Transverse colon (tissue), 4 donors: ENCODE results near the gene CAMK2D.

Experiments
- EP300 ChIP-seq: sonication (generic); formaldehyde crosslinking; IDR thresholded peaks from one replicate; pipeline ENCODE4 v1.6.1; 2017; ENCODE audit warnings: antibody characterized with exemption, low read depth
- POLR2A ChIP-seq: fragments of 450-650 bp; IDR thresholded peaks from one replicate; pipeline ENCODE4 v1.6.1; 2016; ENCODE audit warnings: antibody characterized with exemption, mild to moderate bottlenecking, moderate library complexity
- POLR2AphosphoS5 ChIP-seq, 3 donors: sonication (generic); formaldehyde crosslinking; IDR thresholded peaks; one replicate each; pipeline ENCODE4 v1.6.1; 2016; ENCODE audit warnings: antibody characterized with exemption in 3 of 3
- TF ChIP-seq, protein P1 (sequence below), 5 experiments: fragments of 200-600 bp in 3 of 5; fragments of 450-650 bp in 2 of 5; sonication (generic) in 3 of 5; IDR thresholded peaks; 1 replicate in 2 of 5; 2 replicates in 3 of 5; pipeline ENCODE4 v1.5.1; 2016 to 2017; ENCODE audit warnings: antibody characterized with exemption in 5 of 5, inconsistent platforms in 3 of 5, mild to moderate bottlenecking in 2 of 5, moderate library complexity in 1 of 5

DNA sequence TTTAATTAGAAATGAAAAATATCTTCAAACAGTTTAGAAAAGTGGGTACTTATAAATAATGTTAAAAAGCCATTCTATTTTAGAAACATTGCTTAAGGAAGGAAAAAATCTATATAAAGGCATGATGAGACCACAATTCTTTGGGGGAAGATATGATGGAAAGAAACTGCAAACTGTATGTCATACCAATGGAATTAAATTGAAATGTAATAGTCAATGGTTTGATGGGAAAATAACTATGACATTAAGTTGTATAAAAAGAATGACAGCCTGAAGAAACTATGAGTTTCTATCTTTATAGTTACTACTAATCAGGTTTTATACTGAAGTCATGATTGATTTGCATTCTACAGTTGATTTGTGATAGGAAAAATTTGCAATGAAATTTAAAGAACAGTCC, 40.3 kb upstream of the CAMK2D start:
- TF ChIP-seq EP300: no peak
- no peak for TF ChIP-seq POLR2A
- no peak for TF ChIP-seq POLR2AphosphoS5 (IDR thresholded peaks at IDR 0.05)
- TF ChIP-seq, protein P1, sequence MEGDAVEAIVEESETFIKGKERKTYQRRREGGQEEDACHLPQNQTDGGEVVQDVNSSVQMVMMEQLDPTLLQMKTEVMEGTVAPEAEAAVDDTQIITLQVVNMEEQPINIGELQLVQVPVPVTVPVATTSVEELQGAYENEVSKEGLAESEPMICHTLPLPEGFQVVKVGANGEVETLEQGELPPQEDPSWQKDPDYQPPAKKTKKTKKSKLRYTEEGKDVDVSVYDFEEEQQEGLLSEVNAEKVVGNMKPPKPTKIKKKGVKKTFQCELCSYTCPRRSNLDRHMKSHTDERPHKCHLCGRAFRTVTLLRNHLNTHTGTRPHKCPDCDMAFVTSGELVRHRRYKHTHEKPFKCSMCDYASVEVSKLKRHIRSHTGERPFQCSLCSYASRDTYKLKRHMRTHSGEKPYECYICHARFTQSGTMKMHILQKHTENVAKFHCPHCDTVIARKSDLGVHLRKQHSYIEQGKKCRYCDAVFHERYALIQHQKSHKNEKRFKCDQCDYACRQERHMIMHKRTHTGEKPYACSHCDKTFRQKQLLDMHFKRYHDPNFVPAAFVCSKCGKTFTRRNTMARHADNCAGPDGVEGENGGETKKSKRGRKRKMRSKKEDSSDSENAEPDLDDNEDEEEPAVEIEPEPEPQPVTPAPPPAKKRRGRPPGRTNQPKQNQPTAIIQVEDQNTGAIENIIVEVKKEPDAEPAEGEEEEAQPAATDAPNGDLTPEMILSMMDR (IDR thresholded peaks at IDR 0.05): no peak
